ENCODE results near the gene HTT-AS. TPM values are rescaled to one million over a fixed set of nuclear protein-coding genes. Genes with fewer than 3 reads are reported as not detected.
A peak's percentile ranks its signal among the peaks of the same experiment; 100 is the strongest.

Gene HTT-AS
- total RNA-seq, 5 donors from 2014 or later (not counting 1 experiment from before 2014, with no cell fraction given), result not detected

GRCh38 chr4:3111461-3111860 is 37.1 kb upstream of the HTT-AS start:
- DNase-seq (no peak), ATAC-seq (replicated peaks in 1 of 4) (no peak)
- Histone ChIP-seq H3K4me1 (ENCODE audit: control insufficient read depth in 1 of 2, extremely low read depth in 1 of 2, insufficient read depth in 2 of 2, low read length in 2 of 2) (peaks cover 0 to 3% of the 10 kb centered on the region in 2 experiments), H3K9me3 (no peaks in the 10 kb centered on the region), H3K4me3 (ENCODE audit: control insufficient read depth in 1 of 2, extremely low read depth in 1 of 2, low read length in 1 of 2) (no peak overlapping the region), H3K27me3 (replicated peaks in 1 of 2; ENCODE audit: control insufficient read depth in 2 of 2, extremely low read depth in 1 of 2, insufficient read depth in 2 of 2, low read length in 1 of 2) (no peaks in the 10 kb centered on the region), H3K27ac (ENCODE audit: low read length) (no peak overlapping the region), H3K36me3 (ENCODE audit: control insufficient read depth in 2 of 2, extremely low read depth in 1 of 2, insufficient read depth in 1 of 2, low read length in 1 of 2) (peaks cover 8 to 79% of the 10 kb centered on the region in 2 donors)
- no peaks in the 10 kb centered on the region for H3K27me3 Mint-ChIP-seq
- H3K36me3 Mint-ChIP-seq, result peaks cover 56% of the 10 kb centered on the region
- CTCF ChIA-PET, result no interaction called here
- WGBS (ENCODE audit: insufficient coverage), result no CpG with 5 or more reads among the region's 5 CpGs
- no peak overlapping the region for H3K27ac Mint-ChIP-seq
- no peak overlapping the region for H3K4me3 Mint-ChIP-seq
- H3K9me3 Mint-ChIP-seq, result no peaks in the 10 kb centered on the region
- POLR2A ChIA-PET, result interaction anchor here in 1 of 2 donors (0.6 kb wide), 1 partner anchor 236 kb away, joined by 3 read pairs; no protein-coding TSS in a partner anchor
- H3K4me1 Mint-ChIP-seq, result peaks cover 3 to 4% (median 3%) of the 10 kb centered on the region in 3 donors

GRCh38 chr4:3108211-3108610 is 33.9 kb upstream of the HTT-AS start:
- WGBS (ENCODE audit: insufficient coverage), result 100% methylated on average over 2 of the region's 3 CpGs
- no peak for ATAC-seq (replicated peaks in 1 of 4)
- peaks cover 0 to 5% of the 10 kb centered on the region in 2 experiments for H3K4me1 ChIP-seq (ENCODE audit: control insufficient read depth in 1 of 2, extremely low read depth in 1 of 2, insufficient read depth in 2 of 2, low read length in 2 of 2)

DNA sequence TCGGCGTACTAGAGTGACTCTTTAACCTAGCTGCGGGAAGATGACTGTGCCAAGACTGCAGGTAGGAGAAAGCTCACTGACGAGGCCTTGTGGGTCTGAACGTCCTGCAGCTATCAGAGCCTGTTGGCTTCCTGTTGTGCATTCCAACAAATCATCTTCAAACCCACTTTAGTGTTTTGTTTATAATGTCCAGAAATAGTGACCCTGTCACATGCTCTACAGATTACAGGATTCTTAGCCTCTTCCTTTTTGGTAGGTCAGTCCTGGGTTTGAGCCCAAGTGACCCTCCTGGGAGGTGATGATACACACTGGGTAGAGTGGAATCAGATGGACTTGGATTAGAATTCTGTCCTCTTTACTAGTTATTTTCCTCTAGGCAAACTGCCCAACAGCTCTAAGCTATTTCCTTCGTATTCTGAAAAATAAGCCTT is 33.4 kb upstream of the HTT-AS start:
- H3K36me3 ChIP-seq (ENCODE audit: control insufficient read depth in 2 of 2, extremely low read depth in 1 of 2, insufficient read depth in 1 of 2, low read length in 1 of 2), result peaks cover 0 to 67% of the 10 kb centered on the region in 2 donors

More at GRCh38 chr4:3108211-3108610, 33.9 kb upstream of the HTT-AS start:
- H3K36me3 Mint-ChIP-seq, result peaks cover 55% of the 10 kb centered on the region
- no peaks in the 10 kb centered on the region for H3K9me3 ChIP-seq
- no peak overlapping the region for H3K27ac Mint-ChIP-seq
- H3K27ac ChIP-seq (ENCODE audit: low read length), result no peak overlapping the region
- H3K27me3 Mint-ChIP-seq, result no peaks in the 10 kb centered on the region
- H3K27me3 ChIP-seq (replicated peaks in 1 of 2; ENCODE audit: control insufficient read depth in 2 of 2, extremely low read depth in 1 of 2, insufficient read depth in 2 of 2, low read length in 1 of 2), result no peaks in the 10 kb centered on the region
- CTCF ChIA-PET, result interaction anchor here (0.5 to 1.4 kb wide), 4 partner anchors 15 to 773 kb away, joined by 3 to 9 read pairs (median 6); no protein-coding TSS in a partner anchor
- H3K36me3 ChIP-seq (ENCODE audit: control insufficient read depth in 2 of 2, extremely low read depth in 1 of 2, insufficient read depth in 1 of 2, low read length in 1 of 2), result peaks cover 0 to 70% of the 10 kb centered on the region in 2 donors
- no peak overlapping the region for H3K4me3 ChIP-seq (ENCODE audit: control insufficient read depth in 1 of 2, extremely low read depth in 1 of 2, low read length in 1 of 2)
- H3K4me1 Mint-ChIP-seq, result peaks cover 4 to 6% (median 6%) of the 10 kb centered on the region in 3 donors
- DNase-seq, result no peak
- no peak overlapping the region for H3K4me3 Mint-ChIP-seq
- POLR2A ChIA-PET, result interaction anchor here in 1 of 2 donors (0.6 to 0.7 kb wide), 2 partner anchors 109 to 981 kb away, joined by 3 to 6 read pairs; no protein-coding TSS in a partner anchor
- no peaks in the 10 kb centered on the region for H3K9me3 Mint-ChIP-seq

GRCh38 chr4:3107271-3107670 is 32.9 kb upstream of the HTT-AS start:
- no peaks in the 10 kb centered on the region for H3K9me3 Mint-ChIP-seq
- H3K27me3 Mint-ChIP-seq, result no peaks in the 10 kb centered on the region

More for the DNA sequence above, 33.4 kb upstream of the HTT-AS start:
- Mint-ChIP-seq H3K4me1 (peaks cover 4 to 6% (median 6%) of the 10 kb centered on the region in 3 donors), H3K27ac (no peak overlapping the region), H3K27me3 (no peaks in the 10 kb centered on the region), H3K9me3 (no peaks in the 10 kb centered on the region), H3K36me3 (peaks cover 51% of the 10 kb centered on the region), H3K4me3 (no peak overlapping the region)
- WGBS (ENCODE audit: insufficient coverage), result 94% methylated on average over 4 of the region's 6 CpGs
- ChIA-PET POLR2A (interaction anchor here (0.6 to 0.7 kb wide), 2 partner anchors 287 to 981 kb away, joined by 3 to 9 read pairs; no protein-coding TSS in a partner anchor), CTCF (interaction anchor here (0.5 to 2.0 kb wide), 5 partner anchors 15 to 773 kb away, joined by 3 to 9 read pairs (median 7); no protein-coding TSS in a partner anchor)
- no peaks in the 10 kb centered on the region for H3K27me3 ChIP-seq (replicated peaks in 1 of 2; ENCODE audit: control insufficient read depth in 2 of 2, extremely low read depth in 1 of 2, insufficient read depth in 2 of 2, low read length in 1 of 2)
- ATAC-seq (replicated peaks in 1 of 4) (no peak), DNase-seq (no peak)
- H3K4me1 ChIP-seq (ENCODE audit: control insufficient read depth in 1 of 2, extremely low read depth in 1 of 2, insufficient read depth in 2 of 2, low read length in 2 of 2), result peaks cover 0 to 5% of the 10 kb centered on the region in 2 experiments
- H3K9me3 ChIP-seq, result no peaks in the 10 kb centered on the region
- H3K4me3 ChIP-seq (ENCODE audit: control insufficient read depth in 1 of 2, extremely low read depth in 1 of 2, low read length in 1 of 2), result no peak overlapping the region
- H3K27ac ChIP-seq (ENCODE audit: low read length), result no peak overlapping the region

DNA sequence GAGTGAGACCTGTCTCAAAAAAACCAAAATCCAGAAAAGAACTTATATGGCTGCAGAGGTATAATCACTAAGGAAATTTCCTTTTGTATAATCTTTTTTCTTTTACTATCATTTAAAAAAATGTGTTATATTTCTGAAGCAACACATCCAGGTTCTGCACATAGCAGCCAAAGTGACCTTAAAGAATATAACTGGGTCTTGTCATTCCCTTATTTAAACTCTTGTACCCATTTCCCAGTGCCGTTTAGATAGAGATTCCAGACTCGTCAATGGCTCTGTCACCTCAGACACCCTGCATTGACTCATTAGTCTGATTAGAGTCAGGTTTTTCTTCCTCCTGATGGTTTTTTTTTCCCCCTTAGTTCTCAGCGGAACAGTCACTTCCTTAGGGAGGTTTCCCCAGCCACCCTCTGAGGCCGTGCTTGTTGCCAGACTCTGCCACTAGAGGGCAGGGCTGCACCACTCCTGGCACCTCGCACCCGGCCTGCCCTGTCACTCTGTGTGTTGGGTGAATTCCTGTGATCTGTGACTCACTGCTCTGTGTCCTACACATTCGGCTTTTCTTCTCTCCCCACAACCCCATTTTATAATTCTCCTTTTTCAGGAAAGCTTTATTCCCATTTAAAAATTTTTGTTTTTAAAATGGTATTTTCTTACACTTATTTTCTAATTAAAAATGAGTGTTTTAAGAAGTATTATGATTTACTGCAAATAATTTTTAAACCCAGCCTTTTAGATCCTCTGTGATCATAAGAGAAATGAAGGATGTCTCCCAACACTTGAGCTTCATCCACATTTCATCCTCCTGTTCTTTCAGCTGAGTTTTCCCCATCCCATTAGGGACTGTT is 32.2 kb upstream of the HTT-AS start:
- Mint-ChIP-seq H3K4me1 (peaks cover 7 to 11% (median 9%) of the 10 kb centered on the region in 3 donors), H3K9me3 (no peaks in the 10 kb centered on the region), H3K36me3 (peaks cover 50% of the 10 kb centered on the region), H3K27ac (peak overlapping the region; percentile 4 to 52), H3K27me3 (no peaks in the 10 kb centered on the region), H3K4me3 (no peak overlapping the region)
- H3K27me3 ChIP-seq (replicated peaks in 1 of 2; ENCODE audit: control insufficient read depth in 2 of 2, extremely low read depth in 1 of 2, insufficient read depth in 2 of 2, low read length in 1 of 2), result no peaks in the 10 kb centered on the region
- no peak overlapping the region for H3K27ac ChIP-seq (ENCODE audit: low read length)
- no peaks in the 10 kb centered on the region for H3K9me3 ChIP-seq
- H3K4me1 ChIP-seq (ENCODE audit: control insufficient read depth in 1 of 2, extremely low read depth in 1 of 2, insufficient read depth in 2 of 2, low read length in 2 of 2), result peaks cover 0 to 5% of the 10 kb centered on the region in 2 experiments
- ChIA-PET CTCF (interaction anchor here (1.2 to 2.0 kb wide), 3 partner anchors 26 to 774 kb away, joined by 4 to 9 read pairs (median 7); no protein-coding TSS in a partner anchor), POLR2A (no interaction called here)
- DNase-seq (peak; percentile 42 to 89 (median 72)), ATAC-seq (replicated peaks in 1 of 4) (peak; percentile 99 to 100 (median 100))
- H3K36me3 ChIP-seq (ENCODE audit: control insufficient read depth in 2 of 2, extremely low read depth in 1 of 2, insufficient read depth in 1 of 2, low read length in 1 of 2), result peaks cover 4 to 63% of the 10 kb centered on the region in 2 donors
- WGBS (ENCODE audit: insufficient coverage), result no CpG with 5 or more reads among the region's 7 CpGs
- no peak overlapping the region for H3K4me3 ChIP-seq (ENCODE audit: control insufficient read depth in 1 of 2, extremely low read depth in 1 of 2, low read length in 1 of 2)

More at GRCh38 chr4:3107271-3107670, 32.9 kb upstream of the HTT-AS start:
- ChIA-PET CTCF (interaction anchor here (1.2 to 2.0 kb wide), 3 partner anchors 26 to 774 kb away, joined by 4 to 9 read pairs (median 7); no protein-coding TSS in a partner anchor), POLR2A (interaction anchor here in 1 of 2 donors (0.6 kb wide), 1 partner anchor 287 kb away, joined by 9 read pairs; no protein-coding TSS in a partner anchor)
- Histone ChIP-seq H3K27me3 (replicated peaks in 1 of 2; ENCODE audit: control insufficient read depth in 2 of 2, extremely low read depth in 1 of 2, insufficient read depth in 2 of 2, low read length in 1 of 2) (no peaks in the 10 kb centered on the region), H3K36me3 (ENCODE audit: control insufficient read depth in 2 of 2, extremely low read depth in 1 of 2, insufficient read depth in 1 of 2, low read length in 1 of 2) (peaks cover 0 to 67% of the 10 kb centered on the region in 2 donors), H3K27ac (ENCODE audit: low read length) (no peak overlapping the region), H3K4me1 (ENCODE audit: control insufficient read depth in 1 of 2, extremely low read depth in 1 of 2, insufficient read depth in 2 of 2, low read length in 2 of 2) (peaks cover 0 to 5% of the 10 kb centered on the region in 2 experiments), H3K9me3 (no peaks in the 10 kb centered on the region), H3K4me3 (ENCODE audit: control insufficient read depth in 1 of 2, extremely low read depth in 1 of 2, low read length in 1 of 2) (no peak overlapping the region)
- WGBS (ENCODE audit: insufficient coverage), result 93% methylated on average over 2 of the region's 5 CpGs
- no peak overlapping the region for H3K27ac Mint-ChIP-seq
- peaks cover 49% of the 10 kb centered on the region for H3K36me3 Mint-ChIP-seq
- ATAC-seq (replicated peaks in 1 of 4) (no peak), DNase-seq (no peak)
- no peak overlapping the region for H3K4me3 Mint-ChIP-seq
- H3K4me1 Mint-ChIP-seq, result peaks cover 4 to 6% (median 6%) of the 10 kb centered on the region in 3 donors

DNA sequence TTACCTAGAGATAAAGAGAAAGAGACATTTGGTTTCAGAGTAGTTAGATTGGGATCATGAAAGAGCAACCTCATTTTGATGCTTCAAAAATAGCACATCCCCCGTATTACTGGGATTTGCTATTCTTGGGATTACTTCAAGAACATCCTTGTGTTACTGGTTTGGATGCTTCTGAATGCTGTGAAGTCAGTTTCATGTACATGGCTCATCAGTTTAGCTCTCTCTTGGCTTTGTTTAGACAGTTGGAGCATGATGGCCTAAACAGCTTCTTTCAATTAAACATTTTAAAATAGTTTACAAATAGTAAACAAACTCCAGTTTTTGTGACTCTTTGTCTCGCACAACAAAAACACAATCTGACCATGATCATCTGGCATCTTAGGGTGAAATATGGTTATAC is 24.0 kb upstream of the HTT-AS start:
- H3K9me3 Mint-ChIP-seq, result no peaks in the 10 kb centered on the region
- H3K27me3 Mint-ChIP-seq, result no peaks in the 10 kb centered on the region
- WGBS (ENCODE audit: insufficient coverage), result 100% methylated on average over 1 of the region's 2 CpGs
- H3K4me3 Mint-ChIP-seq, result no peak overlapping the region
- peaks cover 51% of the 10 kb centered on the region for H3K36me3 Mint-ChIP-seq
- no peaks in the 10 kb centered on the region for H3K9me3 ChIP-seq
- no peaks in the 10 kb centered on the region for H3K27me3 ChIP-seq (replicated peaks in 1 of 2; ENCODE audit: control insufficient read depth in 2 of 2, extremely low read depth in 1 of 2, insufficient read depth in 2 of 2, low read length in 1 of 2)
- no peak overlapping the region for H3K27ac ChIP-seq (ENCODE audit: low read length)
- DNase-seq (no peak), ATAC-seq (replicated peaks in 1 of 4) (no peak)
- ChIA-PET CTCF (no interaction called here), POLR2A (no interaction called here)
- no peak overlapping the region for H3K4me3 ChIP-seq (ENCODE audit: control insufficient read depth in 1 of 2, extremely low read depth in 1 of 2, low read length in 1 of 2)
- H3K36me3 ChIP-seq (ENCODE audit: control insufficient read depth in 2 of 2, extremely low read depth in 1 of 2, insufficient read depth in 1 of 2, low read length in 1 of 2), result peaks cover 16 to 39% of the 10 kb centered on the region in 2 donors
- no peak overlapping the region for H3K27ac Mint-ChIP-seq
- no peaks in the 10 kb centered on the region for H3K4me1 ChIP-seq (ENCODE audit: control insufficient read depth in 1 of 2, extremely low read depth in 1 of 2, insufficient read depth in 2 of 2, low read length in 2 of 2)
- peaks cover 4 to 21% (median 7%) of the 10 kb centered on the region in 3 donors for H3K4me1 Mint-ChIP-seq

Measured in T-cell (primary cell).